Karpas-422 (cell line): ENCODE data around the gene PGLYRP4. TPM values are rescaled to one million over a fixed set of nuclear protein-coding genes. Genes with fewer than 3 reads are reported as not detected.
"Not testable (repeated sequence)": the region's sequence is repeated elsewhere in the genome, so short reads cannot be mapped to it uniquely, and the experiment has no call there.

Experiments used
- DNase-seq: peaks from one replicate; pipeline ENCODE4 v3.0.0-alpha.2; 2015
- H2AFZ ChIP-seq: fragments of 200-600 bp; sonication (generic); 2 replicates; pipeline ENCODE4 v1.6.1; 2014; ENCODE audit warnings: antibody characterized with exemption, low read length, mixed read lengths
- H3K27ac ChIP-seq: fragments of 200-600 bp; sonication (generic); 2 replicates; pipeline ENCODE4 v1.5.1; 2014; ENCODE audit warnings: mild to moderate bottlenecking, low read length, moderate library complexity
- H3K27me3 ChIP-seq: fragments of 200-600 bp; sonication (generic); 2 replicates; pipeline ENCODE4 v1.6.1; 2014; ENCODE audit warnings: low read length, mixed read lengths
- H3K36me3 ChIP-seq: fragments of 200-600 bp; sonication (generic); 2 replicates; pipeline ENCODE4 v1.6.1; 2014; ENCODE audit warnings: low read length, mixed read lengths; ENCODE audit not compliant: insufficient read depth
- H3K4me1 ChIP-seq: fragments of 200-600 bp; sonication (generic); 2 replicates; pipeline ENCODE4 v1.6.1; 2014; ENCODE audit warnings: mild to moderate bottlenecking, low read length, mixed read lengths
- H3K4me2 ChIP-seq: fragments of 200-600 bp; sonication (generic); 2 replicates; pipeline ENCODE4 v1.6.1; 2014; ENCODE audit warnings: low read length, low read depth, mild to moderate bottlenecking; ENCODE audit not compliant: poor library complexity, severe bottlenecking
- H3K4me3 ChIP-seq: fragments of 200-600 bp; sonication (generic); 2 replicates; pipeline ENCODE4 v1.5.1; 2014; ENCODE audit warnings: mild to moderate bottlenecking, antibody characterized with exemption, low read length, mixed read lengths
- H3K79me2 ChIP-seq: fragments of 200-600 bp; sonication (generic); 2 replicates; pipeline ENCODE4 v1.6.1; 2014; ENCODE audit warnings: mild to moderate bottlenecking, low read length, mixed read lengths
- H3K9ac ChIP-seq: fragments of 200-600 bp; sonication (generic); 2 replicates; pipeline ENCODE4 v1.6.0; 2014; ENCODE audit warnings: low read length
- H3K9me2 ChIP-seq: fragments of 200-600 bp; sonication (generic), shearing (Covaris generic); replicated peaks from 2 replicates; pipeline ENCODE4 v1.6.0; 2014; ENCODE audit warnings: mild to moderate bottlenecking, low read length, moderate library complexity; ENCODE audit not compliant: insufficient read depth
- H3K9me3 ChIP-seq: fragments of 300-700, 200-600 bp; sonication (generic); 2 replicates; pipeline ENCODE4 v1.6.1; 2014; ENCODE audit warnings: low read length, mixed read lengths
- H4K20me1 ChIP-seq: fragments of 200-600 bp; sonication (generic); 2 replicates; pipeline ENCODE4 v1.6.1; 2014; ENCODE audit warnings: mild to moderate bottlenecking, antibody characterized with exemption, low read length, low read depth; ENCODE audit not compliant: insufficient read depth
- total RNA-seq: library from RNA; depleted of rRNA; stranded (reverse); fragments of >200 nt; shearing (Covaris generic); gene quantifications from 2 replicates; pipeline ENCODE4 v1.2.3, GENCODE V29; 2014; ENCODE audit warnings: low replicate concordance

The PGLYRP4 gene
- total RNA-seq, 1 experiment from 2014 or later: not detected

GRCh38 chr1:153324912-153325311, 23.7 kb downstream of the PGLYRP4 start:
- H3K9me2 ChIP-seq: no peaks in the 10 kb centered on the region
- no peak overlapping the region for H3K4me3 ChIP-seq
- H4K20me1 ChIP-seq: no peaks in the 10 kb centered on the region
- no peak overlapping the region for H3K9ac ChIP-seq
- no peaks in the 10 kb centered on the region for H3K79me2 ChIP-seq
- H3K36me3 ChIP-seq: no peaks in the 10 kb centered on the region
- H2AFZ ChIP-seq: no peak overlapping the region
- H3K27ac ChIP-seq: no peak overlapping the region
- no peak overlapping the region for H3K4me2 ChIP-seq
- no peaks in the 10 kb centered on the region for H3K4me1 ChIP-seq
- H3K9me3 ChIP-seq: no peaks in the 10 kb centered on the region
- 0 out of 2 replicates have a peak, but pooled peaks cover 2% of the 10 kb centered on the region for H3K27me3 ChIP-seq
- no peak for DNase-seq

GRCh38 chr1:153322568-153322967, 26.1 kb downstream of the PGLYRP4 start:
- Histone ChIP-seq H3K4me1 (no peaks in the 10 kb centered on the region), H3K4me3 (no peak overlapping the region), H3K79me2 (no peaks in the 10 kb centered on the region), H3K27me3 (no peaks in the 10 kb centered on the region), H2AFZ (no peak overlapping the region), H3K9me3 (no peaks in the 10 kb centered on the region), H3K4me2 (no peak overlapping the region), H3K9me2 (no peaks in the 10 kb centered on the region), H3K36me3 (no peaks in the 10 kb centered on the region), H4K20me1 (no peaks in the 10 kb centered on the region), H3K27ac (no peak overlapping the region), H3K9ac (no peak overlapping the region)
- DNase-seq: no peak

DNA sequence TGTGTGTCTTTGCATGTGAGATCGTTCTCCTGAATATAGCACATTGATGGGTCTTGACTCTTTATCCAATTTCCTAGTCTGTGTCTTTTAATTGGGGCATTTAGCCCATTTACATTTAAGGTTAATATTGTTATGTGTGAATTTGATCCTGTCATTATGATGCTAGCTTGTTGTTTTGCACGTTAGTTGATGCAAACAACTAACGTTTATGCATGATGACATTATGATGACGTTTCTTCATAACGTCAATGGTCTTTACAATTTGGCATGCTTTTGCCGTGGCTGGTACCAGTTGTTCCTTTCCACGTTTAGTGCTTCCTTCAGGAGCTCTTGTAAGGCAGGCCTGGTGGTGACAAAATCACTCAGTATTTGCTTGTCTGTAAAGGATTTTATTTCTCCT, 30.5 kb downstream of the PGLYRP4 start:
- H3K4me1 ChIP-seq, H3K79me2 ChIP-seq, H3K36me3 ChIP-seq, H3K4me2 ChIP-seq, H3K9ac ChIP-seq, DNase-seq, H3K4me3 ChIP-seq, H3K9me3 ChIP-seq, H3K27ac ChIP-seq, H2AFZ ChIP-seq, H3K9me2 ChIP-seq, H4K20me1 ChIP-seq, H3K27me3 ChIP-seq: not testable (repeated sequence)

- H3K27ac ChIP-seq, H3K27me3 ChIP-seq, H3K9me2 ChIP-seq, H3K4me3 ChIP-seq, H3K9ac ChIP-seq, H3K4me1 ChIP-seq, H3K9me3 ChIP-seq, H3K4me2 ChIP-seq, H2AFZ ChIP-seq, H4K20me1 ChIP-seq, DNase-seq, H3K79me2 ChIP-seq, H3K36me3 ChIP-seq: not testable (repeated sequence)
Measured at GRCh38 chr1:153316013-153316412, 32.6 kb downstream of the PGLYRP4 start.

GRCh38 chr1:153314388-153314787, 34.3 kb downstream of the PGLYRP4 start:
- H3K27ac ChIP-seq, DNase-seq, H3K9me2 ChIP-seq, H2AFZ ChIP-seq, H3K4me1 ChIP-seq, H3K36me3 ChIP-seq, H3K79me2 ChIP-seq, H3K9ac ChIP-seq, H4K20me1 ChIP-seq, H3K4me2 ChIP-seq, H3K9me3 ChIP-seq, H3K4me3 ChIP-seq, H3K27me3 ChIP-seq: not testable (repeated sequence)

DNA sequence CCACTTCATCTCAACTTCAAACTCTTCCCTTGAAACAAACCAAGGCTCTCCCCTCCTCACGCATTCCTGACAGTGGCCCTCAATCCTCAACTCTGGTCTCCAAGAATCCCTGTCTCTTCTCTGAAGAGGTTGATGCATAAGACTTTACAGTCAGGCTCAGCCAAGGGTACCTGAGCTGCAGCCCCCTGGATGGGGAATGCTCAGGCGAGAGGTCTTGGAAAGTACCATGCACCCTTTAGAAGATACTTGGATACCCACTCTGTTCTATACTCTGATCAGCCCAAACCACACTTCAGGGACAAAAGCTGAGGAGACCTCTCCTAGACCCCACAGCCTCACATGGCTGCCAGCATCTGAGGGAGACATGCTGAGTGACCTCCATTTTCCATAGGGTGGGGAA, 35.4 kb downstream of the PGLYRP4 start:
- no peaks in the 10 kb centered on the region for H3K9me3 ChIP-seq
- H2AFZ ChIP-seq: no peak overlapping the region
- no peaks in the 10 kb centered on the region for H4K20me1 ChIP-seq
- no peak for DNase-seq
- no peaks in the 10 kb centered on the region for H3K36me3 ChIP-seq
- no peak overlapping the region for H3K9ac ChIP-seq
- no peaks in the 10 kb centered on the region for H3K27me3 ChIP-seq
- no peaks in the 10 kb centered on the region for H3K9me2 ChIP-seq
- H3K4me1 ChIP-seq: no peaks in the 10 kb centered on the region
- no peak overlapping the region for H3K4me3 ChIP-seq
- no peak overlapping the region for H3K4me2 ChIP-seq
- H3K79me2 ChIP-seq: no peaks in the 10 kb centered on the region
- no peak overlapping the region for H3K27ac ChIP-seq

DNA sequence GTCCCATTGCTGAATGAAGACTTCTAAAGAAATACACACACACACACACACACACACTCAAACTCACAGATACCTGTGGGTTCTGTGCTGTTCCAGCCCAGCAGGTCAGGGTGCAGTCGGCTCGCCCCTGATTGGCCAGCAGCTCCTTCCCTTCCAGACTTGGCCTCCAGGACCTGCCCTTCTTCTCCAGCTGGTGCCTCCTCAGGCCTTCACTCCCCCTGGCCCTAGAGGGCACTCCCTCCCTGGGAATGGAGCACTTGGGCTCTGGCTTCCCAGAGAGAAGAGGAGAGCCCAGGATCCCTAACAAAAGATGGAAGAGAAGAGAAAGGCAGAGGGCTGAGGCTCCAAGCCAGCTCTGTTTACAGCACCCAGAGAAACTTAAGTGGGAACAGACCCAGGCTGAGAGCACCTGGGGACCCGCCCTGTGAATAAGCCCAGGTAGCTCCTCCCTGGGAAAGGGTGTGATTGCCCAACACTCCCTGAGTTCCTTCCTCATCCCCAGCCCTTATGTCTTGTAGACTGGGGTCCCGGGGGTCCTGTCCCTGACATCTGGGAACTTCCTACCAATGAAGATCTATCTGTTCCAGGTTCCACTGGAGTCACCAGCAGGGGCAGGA, 36.0 kb downstream of the PGLYRP4 start, which contains the start of gene PGLYRP3:
Gene PGLYRP3 (minus strand): TSS at position 383 of the 617 bp plus-strand sequence. CDS start 2,287 bp downstream, outside the sequence.
- no peak within 1 kb of the TSS for H2AFZ ChIP-seq
- H3K9me2 ChIP-seq: no peaks in the 10 kb centered on the region
- no peak within 1 kb of the TSS for H3K27ac ChIP-seq
- no peaks in the 10 kb centered on the region for H3K9me3 ChIP-seq
- H3K4me2 ChIP-seq: no peak within 1 kb of the TSS
- no peaks in the 10 kb centered on the region for H3K79me2 ChIP-seq
- no peaks in the 10 kb centered on the region for H3K4me1 ChIP-seq
- no peaks in the 10 kb centered on the region for H3K27me3 ChIP-seq
- no peaks in the 10 kb centered on the region for H4K20me1 ChIP-seq
- no peaks in the 10 kb centered on the region for H3K36me3 ChIP-seq
- DNase-seq: no peak
- no peak within 1 kb of the TSS for H3K4me3 ChIP-seq
- no peak within 1 kb of the TSS for H3K9ac ChIP-seq

- no peak for DNase-seq
- Histone ChIP-seq H3K9me2 (no peaks in the 10 kb centered on the region), H3K4me3 (no peak overlapping the region), H4K20me1 (no peaks in the 10 kb centered on the region), H3K4me2 (no peak overlapping the region), H3K36me3 (no peaks in the 10 kb centered on the region), H3K4me1 (no peaks in the 10 kb centered on the region), H2AFZ (no peak overlapping the region), H3K9ac (no peak overlapping the region), H3K79me2 (no peaks in the 10 kb centered on the region), H3K27ac (no peak overlapping the region), H3K9me3 (no peaks in the 10 kb centered on the region), H3K27me3 (no peaks in the 10 kb centered on the region)
Measured at GRCh38 chr1:153310526-153310925, 38.1 kb downstream of the PGLYRP4 start.

DNA sequence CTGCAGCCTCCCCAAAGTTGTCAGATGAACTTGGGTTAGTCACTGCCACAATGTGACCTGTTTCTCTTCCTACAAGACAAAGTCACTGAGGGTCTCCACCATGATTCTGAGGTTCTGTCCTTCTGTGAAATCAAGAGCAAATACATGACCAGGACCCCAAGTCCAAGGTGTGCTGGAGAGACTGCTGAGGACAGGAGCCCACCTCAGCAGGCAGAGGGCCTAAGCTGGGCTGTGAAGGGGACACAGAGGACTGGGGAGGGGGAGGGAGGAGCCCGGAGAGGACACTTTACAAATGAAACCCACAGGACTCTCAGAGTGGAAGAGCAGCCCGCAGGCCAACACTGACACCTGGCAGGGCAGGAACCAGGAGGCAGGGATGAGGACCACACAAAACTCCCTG, 39.2 kb downstream of the PGLYRP4 start:
- Histone ChIP-seq H3K36me3 (no peaks in the 10 kb centered on the region), H3K79me2 (no peaks in the 10 kb centered on the region), H3K9me3 (no peaks in the 10 kb centered on the region), H3K27me3 (no peaks in the 10 kb centered on the region), H3K4me1 (no peaks in the 10 kb centered on the region), H4K20me1 (no peaks in the 10 kb centered on the region), H3K9ac (no peak overlapping the region), H3K4me2 (no peak overlapping the region), H3K9me2 (no peaks in the 10 kb centered on the region), H2AFZ (no peak overlapping the region), H3K27ac (no peak overlapping the region), H3K4me3 (no peak overlapping the region)
- DNase-seq: no peak
